ENCODE data around the gene ITPRIPL2. TPM values are rescaled to one million over a fixed set of nuclear protein-coding genes. Genes with fewer than 3 reads are reported as not detected.

The ITPRIPL2 gene
- total and polyA plus RNA-seq, 2 of the 13 experiments (the other 11 are each of a cell fraction or from before 2014, with no cell fraction given): 5.9 to 12.6 TPM

- TF ChIP-seq SYNCRIP (IDR thresholded peaks at IDR 0.05; ENCODE audit: insufficient read depth, low read depth, low read length) (no peak), ATM (IDR thresholded peaks at IDR 0.05; ENCODE audit: borderline replicate concordance) (no peak), SUZ12 (IDR thresholded peaks at IDR 0.05; ENCODE audit: low read depth, low read length) (no peak), CBX1 (IDR thresholded peaks at IDR 0.05; ENCODE audit: low read depth) (no peak), NR3C1 (CRISPR knock-in tag; IDR thresholded peaks at IDR 0.05) (no peak), ZSCAN22 (CRISPR knock-in tag; IDR thresholded peaks at IDR 0.05) (peak; percentile 83), ZNF879 (CRISPR knock-in tag; IDR thresholded peaks at IDR 0.05) (peak; percentile 44; the same call in 1 of the 2 replicates), RXRB (CRISPR knock-in tag; IDR thresholded peaks at IDR 0.05; ENCODE audit: borderline replicate concordance) (peak; percentile 15), ZBTB4 (CRISPR knock-in tag; IDR thresholded peaks at IDR 0.05; ENCODE audit: borderline replicate concordance) (no peak), ATF1 (CRISPR knock-in tag; IDR thresholded peaks at IDR 0.05) (no peak), SAFB2 (CRISPR knock-in tag; IDR thresholded peaks at IDR 0.05; ENCODE audit: borderline replicate concordance, low read depth) (peak; percentile 20), KAT2B (IDR thresholded peaks at IDR 0.05; ENCODE audit: borderline replicate concordance, low read depth, low read length) (no peak), PHB2 (IDR thresholded peaks at IDR 0.05; ENCODE audit: partially characterized antibody) (no peak), ZNF773 (CRISPR knock-in tag; IDR thresholded peaks at IDR 0.05; ENCODE audit: borderline replicate concordance) (peak; percentile 2; the same call in 1 of the 2 replicates)
- TF ChIP-seq, protein P1, sequence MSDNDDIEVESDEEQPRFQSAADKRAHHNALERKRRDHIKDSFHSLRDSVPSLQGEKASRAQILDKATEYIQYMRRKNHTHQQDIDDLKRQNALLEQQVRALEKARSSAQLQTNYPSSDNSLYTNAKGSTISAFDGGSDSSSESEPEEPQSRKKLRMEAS (IDR thresholded peaks at IDR 0.05): peak; percentile 66
- TF ChIP-seq, protein P2, sequence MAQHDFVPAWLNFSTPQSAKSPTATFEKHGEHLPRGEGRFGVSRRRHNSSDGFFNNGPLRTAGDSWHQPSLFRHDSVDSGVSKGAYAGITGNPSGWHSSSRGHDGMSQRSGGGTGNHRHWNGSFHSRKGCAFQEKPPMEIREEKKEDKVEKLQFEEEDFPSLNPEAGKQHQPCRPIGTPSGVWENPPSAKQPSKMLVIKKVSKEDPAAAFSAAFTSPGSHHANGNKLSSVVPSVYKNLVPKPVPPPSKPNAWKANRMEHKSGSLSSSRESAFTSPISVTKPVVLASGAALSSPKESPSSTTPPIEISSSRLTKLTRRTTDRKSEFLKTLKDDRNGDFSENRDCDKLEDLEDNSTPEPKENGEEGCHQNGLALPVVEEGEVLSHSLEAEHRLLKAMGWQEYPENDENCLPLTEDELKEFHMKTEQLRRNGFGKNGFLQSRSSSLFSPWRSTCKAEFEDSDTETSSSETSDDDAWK (CRISPR knock-in tag; IDR thresholded peaks at IDR 0.05): no peak
- TF ChIP-seq, protein P3, sequence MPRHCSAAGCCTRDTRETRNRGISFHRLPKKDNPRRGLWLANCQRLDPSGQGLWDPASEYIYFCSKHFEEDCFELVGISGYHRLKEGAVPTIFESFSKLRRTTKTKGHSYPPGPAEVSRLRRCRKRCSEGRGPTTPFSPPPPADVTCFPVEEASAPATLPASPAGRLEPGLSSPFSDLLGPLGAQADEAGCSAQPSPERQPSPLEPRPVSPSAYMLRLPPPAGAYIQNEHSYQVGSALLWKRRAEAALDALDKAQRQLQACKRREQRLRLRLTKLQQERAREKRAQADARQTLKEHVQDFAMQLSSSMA (CRISPR knock-in tag; IDR thresholded peaks at IDR 0.05): no peak
- TF ChIP-seq, protein P4, sequence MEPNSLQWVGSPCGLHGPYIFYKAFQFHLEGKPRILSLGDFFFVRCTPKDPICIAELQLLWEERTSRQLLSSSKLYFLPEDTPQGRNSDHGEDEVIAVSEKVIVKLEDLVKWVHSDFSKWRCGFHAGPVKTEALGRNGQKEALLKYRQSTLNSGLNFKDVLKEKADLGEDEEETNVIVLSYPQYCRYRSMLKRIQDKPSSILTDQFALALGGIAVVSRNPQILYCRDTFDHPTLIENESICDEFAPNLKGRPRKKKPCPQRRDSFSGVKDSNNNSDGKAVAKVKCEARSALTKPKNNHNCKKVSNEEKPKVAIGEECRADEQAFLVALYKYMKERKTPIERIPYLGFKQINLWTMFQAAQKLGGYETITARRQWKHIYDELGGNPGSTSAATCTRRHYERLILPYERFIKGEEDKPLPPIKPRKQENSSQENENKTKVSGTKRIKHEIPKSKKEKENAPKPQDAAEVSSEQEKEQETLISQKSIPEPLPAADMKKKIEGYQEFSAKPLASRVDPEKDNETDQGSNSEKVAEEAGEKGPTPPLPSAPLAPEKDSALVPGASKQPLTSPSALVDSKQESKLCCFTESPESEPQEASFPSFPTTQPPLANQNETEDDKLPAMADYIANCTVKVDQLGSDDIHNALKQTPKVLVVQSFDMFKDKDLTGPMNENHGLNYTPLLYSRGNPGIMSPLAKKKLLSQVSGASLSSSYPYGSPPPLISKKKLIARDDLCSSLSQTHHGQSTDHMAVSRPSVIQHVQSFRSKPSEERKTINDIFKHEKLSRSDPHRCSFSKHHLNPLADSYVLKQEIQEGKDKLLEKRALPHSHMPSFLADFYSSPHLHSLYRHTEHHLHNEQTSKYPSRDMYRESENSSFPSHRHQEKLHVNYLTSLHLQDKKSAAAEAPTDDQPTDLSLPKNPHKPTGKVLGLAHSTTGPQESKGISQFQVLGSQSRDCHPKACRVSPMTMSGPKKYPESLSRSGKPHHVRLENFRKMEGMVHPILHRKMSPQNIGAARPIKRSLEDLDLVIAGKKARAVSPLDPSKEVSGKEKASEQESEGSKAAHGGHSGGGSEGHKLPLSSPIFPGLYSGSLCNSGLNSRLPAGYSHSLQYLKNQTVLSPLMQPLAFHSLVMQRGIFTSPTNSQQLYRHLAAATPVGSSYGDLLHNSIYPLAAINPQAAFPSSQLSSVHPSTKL (CRISPR knock-in tag; IDR thresholded peaks at IDR 0.05): peak; percentile 70; the same call in 1 of the 2 replicates
Measured at GRCh38 chr16:19113577-19114358, at the start of gene ITPRIPL2 (continued).

Measured in HepG2 (cell line).